Endothelial cell of umbilical vein (primary cell): Measurements from ENCODE around the gene SLFNL1. TPM values are rescaled to one million over a fixed set of nuclear protein-coding genes. Genes with fewer than 3 reads are reported as not detected.

ENCODE experiments used
- BruUV-seq: library from RNA; stranded (reverse); fragments of 400-500 nt; replicated peaks from 2 replicates; lab custom pipeline; 2021; lab: Mats Ljungman, UMichigan
- CTCF ChIA-PET: fragments of 300-600, 350-600 bp; sonication (Branson Sonifier 250); formaldehyde crosslinking; loops from one replicate; lab custom pipeline; 2021; ENCODE audit warnings: antibody characterized with exemption, inconsistent platforms; lab: Charles Lee
- POLR2A ChIA-PET: fragments of 300-600, 350-600 bp; sonication (Branson Sonifier 250); formaldehyde crosslinking; loops from one replicate; lab custom pipeline; 2021; ENCODE audit warnings: antibody characterized with exemption, inconsistent platforms; lab: Charles Lee
- DNase-seq: peaks from one replicate; pipeline ENCODE4 v3.0.0-alpha.2; 2011; ENCODE audit warnings: low read depth, low spot score
- FAIRE-seq: peaks from 2 replicates; lab custom pipeline; 2011; peaks lifted over from hg19 to GRCh38; lab: Jason Lieb, UNC
- H2AFZ ChIP-seq: 2 replicates; pipeline ENCODE4 v1.6.0; 2012; ENCODE audit warnings: low read depth, low read length, control low read depth, inconsistent platforms
- H3K27ac ChIP-seq: 2 replicates; pipeline ENCODE4 v1.5.1; 2011; ENCODE audit warnings: low read depth, mild to moderate bottlenecking, control low read depth, low read length, moderate library complexity; ENCODE audit not compliant: insufficient read depth
- H3K27me3 ChIP-seq, 2 experiments: 2 replicates each; pipeline versions ENCODE4 v1.6.0 to v1.6.1; 2011; ENCODE audit warnings: low read length in 2 of 2, mixed read lengths in 1 of 2; ENCODE audit not compliant: control insufficient read depth in 2 of 2, insufficient read depth in 2 of 2
- H3K36me3 ChIP-seq, 2 experiments: 2 replicates in 1 of 2; 3 replicates in 1 of 2; pipeline ENCODE4 v1.5.1; 2011; ENCODE audit warnings: low read length in 2 of 2, mild to moderate bottlenecking in 1 of 2, moderate library complexity in 1 of 2; ENCODE audit not compliant: control insufficient read depth in 2 of 2, insufficient read depth in 2 of 2; ENCODE audit errors: extremely low read depth in 1 of 2
- H3K4me1 ChIP-seq: 3 replicates; pipeline ENCODE4 v1.5.1; 2011; ENCODE audit warnings: mild to moderate bottlenecking, low read length; ENCODE audit not compliant: control insufficient read depth, insufficient read depth; ENCODE audit errors: extremely low read depth
- H3K4me2 ChIP-seq: 2 replicates; pipeline ENCODE4 v1.6.1; 2011; ENCODE audit warnings: low read length, control low read depth, mixed read lengths; ENCODE audit not compliant: insufficient read depth
- H3K4me3 ChIP-seq, 3 experiments: fragments of 200-600 bp in 1 of 3; sonication (generic), shearing (Covaris generic) in 1 of 3; replicated peaks in 1 of 3; 2 replicates each; pipeline ENCODE4 v1.5.1; 2011 to 2016; ENCODE audit warnings: control low read depth in 3 of 3, low read length in 3 of 3, mild to moderate bottlenecking in 2 of 3, inconsistent platforms in 1 of 3, low read depth in 1 of 3, moderate library complexity in 1 of 3; ENCODE audit not compliant: insufficient read depth in 1 of 3
- H3K79me2 ChIP-seq: 2 replicates; pipeline ENCODE4 v1.6.0; 2012; ENCODE audit warnings: low read length, inconsistent platforms; ENCODE audit not compliant: control insufficient read depth, insufficient read depth
- H3K9ac ChIP-seq: replicated peaks from 2 replicates; pipeline ENCODE3; 2011; ENCODE audit warnings: low read length, control low read depth; ENCODE audit not compliant: insufficient read depth; ENCODE audit errors: extremely low read depth
- H3K9me1 ChIP-seq: replicated peaks from 3 replicates; pipeline ENCODE4 v1.6.0; 2011; ENCODE audit warnings: mild to moderate bottlenecking, low read length; ENCODE audit not compliant: control insufficient read depth, insufficient read depth; ENCODE audit errors: extremely low read depth
- H3K9me3 ChIP-seq: replicated peaks from 2 replicates; pipeline ENCODE4 v1.5.1; 2012; ENCODE audit warnings: low read length, inconsistent platforms; ENCODE audit not compliant: control insufficient read depth, insufficient read depth
- H4K20me1 ChIP-seq: replicated peaks from 2 replicates; pipeline ENCODE3; 2011; ENCODE audit warnings: mild to moderate bottlenecking, low read length; ENCODE audit not compliant: control insufficient read depth, insufficient read depth; ENCODE audit errors: extremely low read depth
- EZH2 ChIP-seq: IDR thresholded peaks from 2 replicates; pipeline ENCODE4 v1.6.1; 2012; ENCODE audit warnings: borderline replicate concordance, low read depth, mild to moderate bottlenecking, moderate library complexity, low read length, inconsistent platforms; ENCODE audit not compliant: severe bottlenecking
- FOS ChIP-seq: IDR thresholded peaks from 2 replicates; pipeline ENCODE4 v1.6.1; 2011; ENCODE audit warnings: mild to moderate bottlenecking, low read length, moderate library complexity, borderline replicate concordance; ENCODE audit not compliant: insufficient read depth
- GATA2 ChIP-seq: IDR thresholded peaks from 2 replicates; pipeline ENCODE4 v1.7.0; 2011; ENCODE audit warnings: low read depth, mild to moderate bottlenecking, moderate library complexity, mixed read lengths, low read length; ENCODE audit not compliant: insufficient read length, insufficient read depth
- JUN ChIP-seq: IDR thresholded peaks from 2 replicates; pipeline ENCODE4 v1.6.1; 2011; ENCODE audit warnings: borderline replicate concordance, low read depth; ENCODE audit not compliant: insufficient read length, insufficient read depth
- MYC ChIP-seq: IDR thresholded peaks from one replicate; pipeline ENCODE4 v1.6.1; 2011; ENCODE audit warnings: mild to moderate bottlenecking, low read depth, low read length
- POLR2A ChIP-seq: IDR thresholded peaks from 2 replicates; pipeline ENCODE4 v1.6.1; 2012; ENCODE audit warnings: low read depth, mild to moderate bottlenecking, control low read depth, low read length
- POLR2AphosphoS5 ChIP-seq: IDR thresholded peaks from 2 replicates; pipeline ENCODE4 v1.6.1; 2012; ENCODE audit warnings: low read depth, mild to moderate bottlenecking, control low read depth, low read length, moderate library complexity; ENCODE audit not compliant: insufficient read depth
- dilution Hi-C: fragments of 300-500 bp; cut with MboI; formaldehyde crosslinking; loops from one replicate; pipeline ENCODE4 v1.15.0; 2019; ENCODE audit warnings: low sequenced_read_pairs; ENCODE audit not compliant: extremely low pct_ligation_motif_present
- intact Hi-C: fragments of 100-400 bp; cut with micrococcal nuclease; formaldehyde crosslinking; loops from one replicate; pipeline ENCODE4 v1.10.0; 2022
- polyA plus RNA-seq, 4 experiments: library from polyadenylated mRNA; depleted of rRNA in 3 of 4; stranded (reverse) in 3 of 4; unstranded in 1 of 4; fragments of >200 nt; gene quantifications; 2 replicates each; pipeline versions ENCODE4 v1.2.1 to v1.2.3, GENCODE V29; 2011 to 2012; ENCODE audit warnings: missing spikeins in 1 of 4
- total RNA-seq: library from RNA; stranded (reverse); gene quantifications from 2 replicates; pipeline ENCODE4 v1.2.3, GENCODE V29; 2021
- TF ChIP-seq, protein P1 (sequence below): IDR thresholded peaks from 2 replicates; pipeline ENCODE4 v1.6.1; 2011; ENCODE audit not compliant: insufficient read depth, insufficient read length
- TF ChIP-seq, protein P2 (sequence below), 2 donors: IDR thresholded peaks; 1 replicate in 1 of 2; 2 replicates in 1 of 2; pipeline ENCODE4 v1.5.1; 2011; ENCODE audit warnings: low read length in 2 of 2, mild to moderate bottlenecking in 2 of 2, moderate library complexity in 2 of 2, control low read depth in 1 of 2, inconsistent platforms in 1 of 2, low read depth in 1 of 2; ENCODE audit not compliant: insufficient read depth in 1 of 2; ENCODE audit errors: extremely low read depth in 1 of 2

The SLFNL1 gene
- total and polyA plus RNA-seq, 2 donors (not counting 3 experiments of a cell fraction or from before 2014, with no cell fraction given), result 0.14 to 0.29 TPM

DNA sequence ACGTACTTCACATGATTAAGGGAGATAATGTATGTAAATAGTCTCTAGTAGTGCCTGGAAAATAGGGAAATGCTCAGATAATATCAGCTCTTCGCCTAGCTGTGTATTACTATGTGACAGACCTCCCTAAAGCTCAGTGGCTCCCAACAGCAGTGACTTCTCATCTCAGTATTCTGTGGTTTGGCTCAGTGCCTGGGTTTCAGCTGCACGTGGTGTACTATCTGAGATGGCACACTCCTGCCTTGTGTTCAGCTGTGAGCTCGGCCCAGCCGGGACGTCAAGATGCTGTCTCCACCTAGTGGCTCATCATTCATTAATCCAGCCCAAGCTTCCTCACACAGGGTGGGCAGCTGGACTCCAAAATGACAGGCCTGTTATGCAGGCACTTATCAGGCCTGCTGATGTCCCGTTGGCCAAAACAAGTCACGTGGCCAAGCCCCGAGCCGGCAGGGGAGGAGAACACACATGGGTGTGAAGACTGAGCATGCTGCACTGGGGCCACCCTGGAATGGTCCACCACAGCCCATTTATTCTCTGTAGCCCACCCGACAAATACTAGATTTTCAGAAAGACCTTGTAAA, 17.8 kb downstream of the SLFNL1 start:
- H3K36me3 ChIP-seq, result peaks cover 27 to 34% of the 10 kb centered on the region in 2 experiments
- peak; percentile 99 for FAIRE-seq
- H4K20me1 ChIP-seq, result no peaks in the 10 kb centered on the region

More for the DNA sequence above, 17.8 kb downstream of the SLFNL1 start:
- TF ChIP-seq, protein P1, sequence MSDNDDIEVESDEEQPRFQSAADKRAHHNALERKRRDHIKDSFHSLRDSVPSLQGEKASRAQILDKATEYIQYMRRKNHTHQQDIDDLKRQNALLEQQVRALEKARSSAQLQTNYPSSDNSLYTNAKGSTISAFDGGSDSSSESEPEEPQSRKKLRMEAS, result peak; percentile 94
- TF ChIP-seq MYC, result peak; percentile 74
- no peak for TF ChIP-seq FOS
- TF ChIP-seq GATA2, result peak; percentile 84
- no peak for TF ChIP-seq JUN
- no peak for TF ChIP-seq EZH2
- TF ChIP-seq, protein P2, sequence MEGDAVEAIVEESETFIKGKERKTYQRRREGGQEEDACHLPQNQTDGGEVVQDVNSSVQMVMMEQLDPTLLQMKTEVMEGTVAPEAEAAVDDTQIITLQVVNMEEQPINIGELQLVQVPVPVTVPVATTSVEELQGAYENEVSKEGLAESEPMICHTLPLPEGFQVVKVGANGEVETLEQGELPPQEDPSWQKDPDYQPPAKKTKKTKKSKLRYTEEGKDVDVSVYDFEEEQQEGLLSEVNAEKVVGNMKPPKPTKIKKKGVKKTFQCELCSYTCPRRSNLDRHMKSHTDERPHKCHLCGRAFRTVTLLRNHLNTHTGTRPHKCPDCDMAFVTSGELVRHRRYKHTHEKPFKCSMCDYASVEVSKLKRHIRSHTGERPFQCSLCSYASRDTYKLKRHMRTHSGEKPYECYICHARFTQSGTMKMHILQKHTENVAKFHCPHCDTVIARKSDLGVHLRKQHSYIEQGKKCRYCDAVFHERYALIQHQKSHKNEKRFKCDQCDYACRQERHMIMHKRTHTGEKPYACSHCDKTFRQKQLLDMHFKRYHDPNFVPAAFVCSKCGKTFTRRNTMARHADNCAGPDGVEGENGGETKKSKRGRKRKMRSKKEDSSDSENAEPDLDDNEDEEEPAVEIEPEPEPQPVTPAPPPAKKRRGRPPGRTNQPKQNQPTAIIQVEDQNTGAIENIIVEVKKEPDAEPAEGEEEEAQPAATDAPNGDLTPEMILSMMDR (IDR thresholded peaks at IDR 0.05; ENCODE audit: extremely low read depth in 1 of 2, insufficient read depth in 1 of 2, low read depth in 1 of 2, low read length in 2 of 2), result peak; percentile 60 to 67
- TF ChIP-seq POLR2A, result no peak
- peak; percentile 84 for TF ChIP-seq POLR2AphosphoS5
- DNase-seq, result peak; percentile 95
- Histone ChIP-seq H3K9me3 (no peaks in the 10 kb centered on the region), H3K4me3 (no peak overlapping the region), H2AFZ (no peak overlapping the region), H3K4me2 (no peak overlapping the region), H3K9ac (no peak overlapping the region), H3K27me3 (no peaks in the 10 kb centered on the region), H3K9me1 (no peaks in the 10 kb centered on the region), H3K27ac (peak overlapping the region; percentile 44), H3K79me2 (no peaks in the 10 kb centered on the region), H3K4me1 (peaks cover 10% of the 10 kb centered on the region)
- intact Hi-C loops (loop anchor here (1.0 kb wide), 2 partner anchors 11 to 24 kb away; partner anchors contain the start of gene CTPS1), dilution Hi-C loops (no loop called here)
- POLR2A ChIA-PET, result interaction anchor here (0.6 to 1.2 kb wide), 4 partner anchors 9 to 21 kb away, joined by 3 to 5 read pairs (median 4); no protein-coding TSS in a partner anchor
- no TSS peak for BruUV-seq
- CTCF ChIA-PET, result interaction anchor here (0.6 to 3.3 kb wide), 26 partner anchors 9 to 238 kb away, joined by 3 to 22 read pairs (median 6); partner anchors contain the start of genes CITED4, CTPS1, SCMH1 and SLFNL1
